ENCODE measurements around the gene KCTD21.

The KCTD21 gene

DNA sequence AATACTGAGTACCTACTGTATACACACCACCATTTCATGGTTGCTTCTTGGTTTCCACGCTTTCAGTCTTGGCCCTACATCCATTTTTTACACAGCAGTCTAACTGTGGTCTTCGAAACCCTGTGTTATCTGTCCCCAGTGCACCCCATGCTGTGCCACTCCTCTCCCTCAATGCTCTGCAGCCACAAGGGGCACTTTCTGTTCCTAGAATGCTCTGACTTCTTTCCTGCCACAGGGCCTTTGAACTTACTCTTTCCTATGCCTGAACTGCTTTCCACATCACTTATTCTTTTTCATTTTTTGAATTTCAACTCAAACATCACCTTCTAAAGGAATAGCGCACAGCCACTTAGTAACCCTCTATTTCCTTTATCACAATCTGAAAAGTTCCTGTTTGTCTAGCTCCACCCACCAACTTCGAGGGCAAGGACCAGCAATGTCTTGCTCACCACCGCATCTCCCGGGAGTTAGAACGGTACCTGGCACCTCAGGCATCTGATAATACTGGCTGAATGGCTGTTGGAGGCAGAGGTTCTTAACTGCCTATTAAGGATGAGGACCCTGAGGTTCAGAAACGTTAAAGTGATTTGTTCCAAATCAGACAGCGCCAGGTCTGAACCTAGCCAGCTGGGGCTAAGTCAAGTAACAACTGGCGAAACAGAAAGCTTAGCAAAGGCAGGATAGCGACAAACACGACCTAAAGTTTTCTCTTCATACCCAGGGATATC is 49.6 kb downstream of the KCTD21 start:
- DNase-seq: peak in 1 of 4 experiments; percentile 25

DNA sequence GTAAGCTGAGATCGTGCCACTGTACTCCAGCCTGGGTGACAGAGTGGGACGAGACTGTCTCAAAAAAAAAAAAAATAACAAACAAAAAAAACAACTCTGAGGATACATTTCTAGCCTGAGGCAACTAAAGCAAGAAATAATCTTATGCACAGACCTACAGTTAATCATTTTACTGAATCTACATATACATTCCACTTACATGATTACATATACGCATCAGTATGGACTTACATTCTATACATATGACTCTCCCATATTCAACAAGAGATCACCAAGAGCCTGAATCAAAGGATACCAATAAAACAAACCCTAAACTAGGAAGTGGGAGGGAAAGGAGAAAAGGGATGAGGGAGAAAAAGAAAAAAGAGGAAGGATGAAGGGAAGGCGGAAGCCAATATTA is 50.1 kb downstream of the KCTD21 start:
- DNase-seq: no peak

DNA sequence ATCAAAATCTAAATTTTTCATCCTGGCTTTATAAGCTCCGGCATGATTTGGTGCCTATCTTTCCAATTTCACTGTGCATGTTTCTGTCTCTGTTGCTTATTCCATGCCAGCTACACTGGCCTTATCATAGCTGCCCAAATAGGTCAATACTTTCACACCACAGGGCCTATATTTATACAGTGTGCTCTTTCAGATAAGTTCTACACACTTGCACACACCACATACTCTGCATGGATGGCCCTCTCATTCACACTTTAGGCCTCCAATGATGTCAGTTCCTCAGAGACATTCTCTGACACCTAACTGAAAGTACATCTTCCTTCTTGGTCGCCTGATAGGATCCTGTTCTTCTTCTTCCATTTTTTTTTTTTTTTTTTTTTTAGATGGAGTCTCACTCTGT is 56.0 kb downstream of the KCTD21 start:
- no peak for DNase-seq

DNA sequence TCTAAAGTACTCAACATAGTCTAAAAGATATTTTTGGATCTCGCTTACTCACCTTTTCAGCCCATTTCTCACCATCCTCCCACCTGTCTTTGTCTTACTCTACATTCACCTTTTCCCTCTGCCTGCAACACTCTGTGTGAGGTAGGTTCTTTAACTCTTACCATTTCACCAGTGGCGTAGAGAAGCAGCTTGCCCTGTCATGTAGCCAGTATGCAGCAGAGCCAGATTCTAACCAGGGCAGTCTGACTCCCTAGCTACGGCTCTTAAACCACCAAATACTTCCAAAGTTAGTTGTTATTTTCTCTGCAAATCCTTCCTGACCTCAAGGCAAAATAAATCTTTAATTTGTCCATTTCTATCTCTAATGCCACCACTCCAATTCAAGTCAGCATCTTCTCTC is 56.5 kb downstream of the KCTD21 start:
- DNase-seq: no peak

DNA sequence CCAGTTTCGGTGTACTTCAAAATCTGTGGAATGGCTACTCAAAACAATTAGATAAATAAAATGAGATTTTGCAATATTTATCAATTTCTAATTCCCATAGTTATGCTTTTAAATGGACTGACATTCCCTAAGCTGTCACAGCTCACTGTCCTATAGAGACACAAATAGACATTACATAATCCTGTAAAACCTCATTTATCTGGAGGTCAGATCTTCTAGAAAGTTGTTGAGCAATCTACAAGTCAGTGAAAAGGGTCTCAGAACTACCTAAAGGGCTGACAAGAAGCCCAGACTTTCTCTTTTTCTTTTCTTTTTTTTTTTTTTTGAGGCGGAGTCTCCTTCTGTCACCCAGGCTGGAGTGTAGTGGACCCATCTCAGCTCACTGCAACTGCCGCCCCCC is 61.0 kb downstream of the KCTD21 start:
- no peak for DNase-seq
